ENCODE results near the gene CHST11.

CHST11 gene

GRCh38 chr12:104653730-104654664 lies 197.2 kb downstream of the CHST11 start:
- Histone ChIP-seq H3K9ac (ENCODE audit: low read depth in 1 of 2, low read length in 2 of 2) (no peak overlapping the region), H3K4me3 (ENCODE audit: low read length in 2 of 2) (no peak overlapping the region), H3K9me3 (ENCODE audit: control insufficient read depth in 2 of 2, low read length in 2 of 2) (no peaks in the 10 kb centered on the region), H3K4me1 (ENCODE audit: control insufficient read depth in 2 of 2, insufficient read depth in 2 of 2, low read length in 2 of 2) (peaks cover 0 to 3% of the 10 kb centered on the region in 2 donors), H3K36me3 (ENCODE audit: control insufficient read depth in 2 of 2, insufficient read depth in 2 of 2, low read length in 2 of 2) (no peaks in the 10 kb centered on the region), H3K27ac (ENCODE audit: low read depth in 2 of 2, low read length in 2 of 2) (no peak overlapping the region), H3K27me3 (ENCODE audit: control insufficient read depth in 2 of 2, insufficient read depth in 2 of 2, low read length in 2 of 2) (no peaks in the 10 kb centered on the region)

- Histone ChIP-seq H3K4me1 (ENCODE audit: control insufficient read depth in 2 of 2, insufficient read depth in 2 of 2, low read length in 2 of 2) (peaks cover 0 to 3% of the 10 kb centered on the region in 2 donors), H3K9me3 (ENCODE audit: control insufficient read depth in 2 of 2, low read length in 2 of 2) (no peaks in the 10 kb centered on the region), H3K27me3 (ENCODE audit: control insufficient read depth in 2 of 2, insufficient read depth in 2 of 2, low read length in 2 of 2) (no peaks in the 10 kb centered on the region), H3K4me3 (ENCODE audit: low read length in 2 of 2) (no peak overlapping the region), H3K36me3 (ENCODE audit: control insufficient read depth in 2 of 2, insufficient read depth in 2 of 2, low read length in 2 of 2) (no peaks in the 10 kb centered on the region), H3K27ac (ENCODE audit: low read depth in 2 of 2, low read length in 2 of 2) (no peak overlapping the region), H3K9ac (ENCODE audit: low read depth in 1 of 2, low read length in 2 of 2) (no peak overlapping the region)
These were observed 198.2 kb downstream of the CHST11 start for GRCh38 chr12:104654665-104655609.

- H3K27me3 ChIP-seq (ENCODE audit: control insufficient read depth in 2 of 2, insufficient read depth in 2 of 2, low read length in 2 of 2) = no peaks in the 10 kb centered on the region
- no peak overlapping the region for H3K9ac ChIP-seq (ENCODE audit: low read depth in 1 of 2, low read length in 2 of 2)
- H3K4me1 ChIP-seq (ENCODE audit: control insufficient read depth in 2 of 2, insufficient read depth in 2 of 2, low read length in 2 of 2) = peaks cover 0 to 3% of the 10 kb centered on the region in 2 donors
- no peaks in the 10 kb centered on the region for H3K36me3 ChIP-seq (ENCODE audit: control insufficient read depth in 2 of 2, insufficient read depth in 2 of 2, low read length in 2 of 2)
- H3K4me3 ChIP-seq (ENCODE audit: low read length in 2 of 2) = no peak overlapping the region
- H3K9me3 ChIP-seq (ENCODE audit: control insufficient read depth in 2 of 2, low read length in 2 of 2) = no peaks in the 10 kb centered on the region
- H3K27ac ChIP-seq (ENCODE audit: low read depth in 2 of 2, low read length in 2 of 2) = no peak overlapping the region
These were observed 199.6 kb downstream of the CHST11 start for GRCh38 chr12:104656383-104656782.

- Histone ChIP-seq H3K36me3 (ENCODE audit: control insufficient read depth in 2 of 2, insufficient read depth in 2 of 2, low read length in 2 of 2) (no peaks in the 10 kb centered on the region), H3K9ac (ENCODE audit: low read depth in 1 of 2, low read length in 2 of 2) (no peak overlapping the region), H3K4me3 (ENCODE audit: low read length in 2 of 2) (no peak overlapping the region), H3K27me3 (ENCODE audit: control insufficient read depth in 2 of 2, insufficient read depth in 2 of 2, low read length in 2 of 2) (no peaks in the 10 kb centered on the region), H3K4me1 (ENCODE audit: control insufficient read depth in 2 of 2, insufficient read depth in 2 of 2, low read length in 2 of 2) (peaks cover 0 to 3% of the 10 kb centered on the region in 2 donors), H3K9me3 (ENCODE audit: control insufficient read depth in 2 of 2, low read length in 2 of 2) (no peaks in the 10 kb centered on the region), H3K27ac (ENCODE audit: low read depth in 2 of 2, low read length in 2 of 2) (no peak overlapping the region)
These were observed 200.2 kb downstream of the CHST11 start for GRCh38 chr12:104656921-104657320.

GRCh38 chr12:104657726-104658484 lies 201.2 kb downstream of the CHST11 start:
- no peak overlapping the region for H3K27ac ChIP-seq (ENCODE audit: low read depth in 2 of 2, low read length in 2 of 2)
- no peak overlapping the region for H3K9ac ChIP-seq (ENCODE audit: low read depth in 1 of 2, low read length in 2 of 2)
- no peaks in the 10 kb centered on the region for H3K9me3 ChIP-seq (ENCODE audit: control insufficient read depth in 2 of 2, low read length in 2 of 2)
- H3K36me3 ChIP-seq (ENCODE audit: control insufficient read depth in 2 of 2, insufficient read depth in 2 of 2, low read length in 2 of 2) = no peaks in the 10 kb centered on the region
- no peaks in the 10 kb centered on the region for H3K27me3 ChIP-seq (ENCODE audit: control insufficient read depth in 2 of 2, insufficient read depth in 2 of 2, low read length in 2 of 2)
- H3K4me1 ChIP-seq (ENCODE audit: control insufficient read depth in 2 of 2, insufficient read depth in 2 of 2, low read length in 2 of 2) = no peaks in the 10 kb centered on the region
- H3K4me3 ChIP-seq (ENCODE audit: low read length in 2 of 2) = no peak overlapping the region

- Histone ChIP-seq H3K36me3 (ENCODE audit: control insufficient read depth in 2 of 2, insufficient read depth in 2 of 2, low read length in 2 of 2) (no peaks in the 10 kb centered on the region), H3K27me3 (ENCODE audit: control insufficient read depth in 2 of 2, insufficient read depth in 2 of 2, low read length in 2 of 2) (no peaks in the 10 kb centered on the region), H3K4me1 (ENCODE audit: control insufficient read depth in 2 of 2, insufficient read depth in 2 of 2, low read length in 2 of 2) (peaks cover 0 to 2% of the 10 kb centered on the region in 2 donors), H3K4me3 (ENCODE audit: low read length in 2 of 2) (no peak overlapping the region), H3K27ac (ENCODE audit: low read depth in 2 of 2, low read length in 2 of 2) (no peak overlapping the region), H3K9me3 (ENCODE audit: control insufficient read depth in 2 of 2, low read length in 2 of 2) (no peaks in the 10 kb centered on the region), H3K9ac (ENCODE audit: low read depth in 1 of 2, low read length in 2 of 2) (no peak overlapping the region)
These were observed 202.3 kb downstream of the CHST11 start for GRCh38 chr12:104659058-104659457.

- Histone ChIP-seq H3K36me3 (ENCODE audit: control insufficient read depth in 2 of 2, insufficient read depth in 2 of 2, low read length in 2 of 2) (no peaks in the 10 kb centered on the region), H3K4me3 (ENCODE audit: low read length in 2 of 2) (no peak overlapping the region), H3K27me3 (ENCODE audit: control insufficient read depth in 2 of 2, insufficient read depth in 2 of 2, low read length in 2 of 2) (no peaks in the 10 kb centered on the region), H3K9ac (ENCODE audit: low read depth in 1 of 2, low read length in 2 of 2) (no peak overlapping the region), H3K27ac (ENCODE audit: low read depth in 2 of 2, low read length in 2 of 2) (no peak overlapping the region), H3K9me3 (ENCODE audit: control insufficient read depth in 2 of 2, low read length in 2 of 2) (no peaks in the 10 kb centered on the region), H3K4me1 (ENCODE audit: control insufficient read depth in 2 of 2, insufficient read depth in 2 of 2, low read length in 2 of 2) (peaks cover 0 to 2% of the 10 kb centered on the region in 2 donors)
These were observed 205.5 kb downstream of the CHST11 start for GRCh38 chr12:104662203-104662602.

GRCh38 chr12:104662908-104663307 lies 206.2 kb downstream of the CHST11 start:
- H3K36me3 ChIP-seq (ENCODE audit: control insufficient read depth in 2 of 2, insufficient read depth in 2 of 2, low read length in 2 of 2) = no peaks in the 10 kb centered on the region
- H3K27me3 ChIP-seq (ENCODE audit: control insufficient read depth in 2 of 2, insufficient read depth in 2 of 2, low read length in 2 of 2) = no peaks in the 10 kb centered on the region
- no peak overlapping the region for H3K4me3 ChIP-seq (ENCODE audit: low read length in 2 of 2)
- peaks cover 0 to 2% of the 10 kb centered on the region in 2 donors for H3K4me1 ChIP-seq (ENCODE audit: control insufficient read depth in 2 of 2, insufficient read depth in 2 of 2, low read length in 2 of 2)
- H3K27ac ChIP-seq (ENCODE audit: low read depth in 2 of 2, low read length in 2 of 2) = no peak overlapping the region
- no peak overlapping the region for H3K9ac ChIP-seq (ENCODE audit: low read depth in 1 of 2, low read length in 2 of 2)
- no peaks in the 10 kb centered on the region for H3K9me3 ChIP-seq (ENCODE audit: control insufficient read depth in 2 of 2, low read length in 2 of 2)

- H3K9me3 ChIP-seq (ENCODE audit: control insufficient read depth in 2 of 2, low read length in 2 of 2) = no peaks in the 10 kb centered on the region
- H3K27me3 ChIP-seq (ENCODE audit: control insufficient read depth in 2 of 2, insufficient read depth in 2 of 2, low read length in 2 of 2) = no peaks in the 10 kb centered on the region
- no peak overlapping the region for H3K4me3 ChIP-seq (ENCODE audit: low read length in 2 of 2)
- peaks cover 6 to 10% of the 10 kb centered on the region in 2 donors for H3K4me1 ChIP-seq (ENCODE audit: control insufficient read depth in 2 of 2, insufficient read depth in 2 of 2, low read length in 2 of 2)
- no peaks in the 10 kb centered on the region for H3K36me3 ChIP-seq (ENCODE audit: control insufficient read depth in 2 of 2, insufficient read depth in 2 of 2, low read length in 2 of 2)
- H3K27ac ChIP-seq (ENCODE audit: low read depth in 2 of 2, low read length in 2 of 2) = no peak overlapping the region
- no peak overlapping the region for H3K9ac ChIP-seq (ENCODE audit: low read depth in 1 of 2, low read length in 2 of 2)
These were observed 207.6 kb downstream of the CHST11 start for GRCh38 chr12:104664351-104664750.
